HG03442 (cell line): ENCODE data around the gene AP4E1.
"Not testable (repeated sequence)": the region's sequence is repeated elsewhere in the genome, so short reads cannot be mapped to it uniquely, and the experiment has no call there.

Source experiments
- ATAC-seq: cut with Tn5 transposase; IDR thresholded peaks from one replicate; pipeline ENCODE4 v1.9.1; 2021; ENCODE audit warnings: mild to moderate bottlenecking, moderate library complexity; ENCODE audit not compliant: unreplicated experiment

The AP4E1 gene

GRCh38 chr15:50943638-50944037, 35.2 kb downstream of the AP4E1 start:
- no peak for ATAC-seq

GRCh38 chr15:50944672-50945071, 36.2 kb downstream of the AP4E1 start:
- ATAC-seq: no peak

GRCh38 chr15:50945725-50946124, 37.2 kb downstream of the AP4E1 start:
- ATAC-seq: no peak

- not testable (repeated sequence) for ATAC-seq
Measured at GRCh38 chr15:50950745-50951144, 42.3 kb downstream of the AP4E1 start.

GRCh38 chr15:50953302-50953701, 44.8 kb downstream of the AP4E1 start:
- ATAC-seq: no peak

- not testable (repeated sequence) for ATAC-seq
Measured at GRCh38 chr15:50954837-50955236, 46.4 kb downstream of the AP4E1 start.

GRCh38 chr15:50959717-50960116, 51.2 kb downstream of the AP4E1 start:
- ATAC-seq: no peak

- ATAC-seq: no peak
Measured at GRCh38 chr15:50964075-50964474, 55.6 kb downstream of the AP4E1 start.

GRCh38 chr15:50968353-50968752, 59.9 kb downstream of the AP4E1 start:
- no peak for ATAC-seq

GRCh38 chr15:50970524-50970923, 62.0 kb downstream of the AP4E1 start:
- ATAC-seq: no peak

GRCh38 chr15:50971115-50971514, 62.6 kb downstream of the AP4E1 start:
- ATAC-seq: no peak

- ATAC-seq: no peak
Measured at GRCh38 chr15:50971542-50971941, 63.1 kb downstream of the AP4E1 start.

- ATAC-seq: no peak
Measured at GRCh38 chr15:50973605-50974004, 65.1 kb downstream of the AP4E1 start.

GRCh38 chr15:50977162-50977561, 68.7 kb downstream of the AP4E1 start:
- ATAC-seq: no peak

GRCh38 chr15:50978580-50978979, 70.1 kb downstream of the AP4E1 start:
- ATAC-seq: no peak

GRCh38 chr15:50979041-50979440, 70.6 kb downstream of the AP4E1 start:
- no peak for ATAC-seq

- ATAC-seq: no peak
Measured at GRCh38 chr15:50993598-50993997, 85.1 kb downstream of the AP4E1 start.

GRCh38 chr15:50996641-50997040, 88.2 kb downstream of the AP4E1 start:
- no peak for ATAC-seq

GRCh38 chr15:50997371-50998051, 89.0 kb downstream of the AP4E1 start:
- ATAC-seq: no peak

- ATAC-seq: no peak
Measured at GRCh38 chr15:51004103-51004551, 95.6 kb downstream of the AP4E1 start.

- no peak for ATAC-seq
Measured at GRCh38 chr15:51006336-51006985, 98.0 kb downstream of the AP4E1 start.

GRCh38 chr15:51007131-51007666, 98.7 kb downstream of the AP4E1 start:
- no peak for ATAC-seq
